ENCODE data around the gene JMJD1C. TPM values are rescaled to one million over a fixed set of nuclear protein-coding genes. Genes with fewer than 3 reads are reported as not detected.

JMJD1C gene
- total RNA-seq, 4 donors from 2014 or later = 127 to 330 (median 208) TPM

DNA sequence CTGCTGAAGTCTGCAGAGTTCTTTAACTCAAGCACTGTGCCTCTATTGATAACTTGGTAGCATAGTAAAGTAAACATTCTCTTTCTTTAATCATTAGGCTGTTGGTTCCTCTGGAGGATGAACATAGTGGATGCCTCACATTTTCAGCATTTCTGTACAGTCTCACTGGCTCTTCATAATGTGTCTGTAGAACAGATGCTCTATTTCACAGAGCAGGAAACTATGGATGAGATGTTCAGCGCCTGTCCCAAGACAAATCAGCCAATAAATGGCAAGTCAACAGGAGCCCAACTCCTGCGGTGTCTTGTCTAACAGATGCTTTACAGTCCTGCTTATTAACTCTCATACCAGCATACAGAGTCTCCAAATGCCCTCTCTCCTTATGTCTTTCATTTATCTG is 296.2 kb downstream of the JMJD1C start:
- Histone ChIP-seq H3K9me3 (no peaks in the 10 kb centered on the region), H3K4me3 (no peak overlapping the region), H3K27ac (peak overlapping the region; percentile 33 to 55), H3K36me3 (no peaks in the 10 kb centered on the region), H3K27me3 (no peaks in the 10 kb centered on the region), H3K4me1 (peaks cover 0 to 3% of the 10 kb centered on the region in 2 donors)
- intact Hi-C loops (cut with DNase I; ENCODE audit: low total_unique reads) = no loop called here
- DNase-seq = no peak
- TF ChIP-seq, protein P1, sequence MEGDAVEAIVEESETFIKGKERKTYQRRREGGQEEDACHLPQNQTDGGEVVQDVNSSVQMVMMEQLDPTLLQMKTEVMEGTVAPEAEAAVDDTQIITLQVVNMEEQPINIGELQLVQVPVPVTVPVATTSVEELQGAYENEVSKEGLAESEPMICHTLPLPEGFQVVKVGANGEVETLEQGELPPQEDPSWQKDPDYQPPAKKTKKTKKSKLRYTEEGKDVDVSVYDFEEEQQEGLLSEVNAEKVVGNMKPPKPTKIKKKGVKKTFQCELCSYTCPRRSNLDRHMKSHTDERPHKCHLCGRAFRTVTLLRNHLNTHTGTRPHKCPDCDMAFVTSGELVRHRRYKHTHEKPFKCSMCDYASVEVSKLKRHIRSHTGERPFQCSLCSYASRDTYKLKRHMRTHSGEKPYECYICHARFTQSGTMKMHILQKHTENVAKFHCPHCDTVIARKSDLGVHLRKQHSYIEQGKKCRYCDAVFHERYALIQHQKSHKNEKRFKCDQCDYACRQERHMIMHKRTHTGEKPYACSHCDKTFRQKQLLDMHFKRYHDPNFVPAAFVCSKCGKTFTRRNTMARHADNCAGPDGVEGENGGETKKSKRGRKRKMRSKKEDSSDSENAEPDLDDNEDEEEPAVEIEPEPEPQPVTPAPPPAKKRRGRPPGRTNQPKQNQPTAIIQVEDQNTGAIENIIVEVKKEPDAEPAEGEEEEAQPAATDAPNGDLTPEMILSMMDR (IDR thresholded peaks at IDR 0.05) = no peak
- no peak for TF ChIP-seq POLR2A (IDR thresholded peaks at IDR 0.05)

GRCh38 chr10:63168821-63169462 is 296.8 kb downstream of the JMJD1C start:
- H3K27me3 ChIP-seq = no peaks in the 10 kb centered on the region
- no peaks in the 10 kb centered on the region for H3K36me3 ChIP-seq
- no peak for DNase-seq
- H3K4me3 ChIP-seq = no peak overlapping the region
- H3K9me3 ChIP-seq = no peaks in the 10 kb centered on the region
- TF ChIP-seq, protein P1 (IDR thresholded peaks at IDR 0.05) = no peak
- no peak for TF ChIP-seq POLR2A (IDR thresholded peaks at IDR 0.05)
- intact Hi-C loops (cut with DNase I; ENCODE audit: low total_unique reads) = no loop called here
- peaks cover 0 to 3% of the 10 kb centered on the region in 2 donors for H3K4me1 ChIP-seq
- H3K27ac ChIP-seq = peak overlapping the region; percentile 33 to 55

GRCh38 chr10:63166742-63167258 is 299.0 kb downstream of the JMJD1C start:
- H3K27ac ChIP-seq = peak overlapping the region in 1 of 2 donors; percentile 9

DNA sequence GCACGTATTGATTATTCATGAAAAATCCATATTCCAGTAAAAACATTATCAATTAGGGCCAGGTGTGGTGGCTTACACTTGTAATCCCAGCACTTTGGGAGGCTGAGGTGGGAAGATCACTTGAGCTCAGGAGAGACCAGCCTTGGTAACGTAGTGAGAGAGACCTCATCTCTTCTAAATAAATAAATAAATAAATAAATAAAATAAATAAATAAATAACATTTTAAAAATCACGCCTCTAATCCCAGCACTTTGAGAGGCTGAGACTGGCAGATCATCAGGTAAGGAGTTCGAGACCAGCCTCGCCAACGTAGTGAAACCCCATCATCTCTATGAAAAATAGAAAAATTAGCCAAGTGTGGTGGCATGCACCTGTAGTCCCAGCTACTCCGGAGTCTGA is 300.5 kb downstream of the JMJD1C start:
- intact Hi-C loops (cut with DNase I; ENCODE audit: low total_unique reads) = no loop called here
- no peak overlapping the region for H3K4me3 ChIP-seq

More at GRCh38 chr10:63166742-63167258, 299.0 kb downstream of the JMJD1C start:
- peak in 1 of 2 donors; percentile 46 for DNase-seq
- Histone ChIP-seq H3K27me3 (no peaks in the 10 kb centered on the region), H3K4me3 (no peak overlapping the region), H3K4me1 (peaks cover 0 to 3% of the 10 kb centered on the region in 2 donors), H3K9me3 (no peaks in the 10 kb centered on the region), H3K36me3 (no peaks in the 10 kb centered on the region)
- TF ChIP-seq, protein P1 (IDR thresholded peaks at IDR 0.05) = peak; percentile 80 to 92 (median 86)
- no peak for TF ChIP-seq POLR2A (IDR thresholded peaks at IDR 0.05)
- intact Hi-C loops (cut with DNase I; ENCODE audit: low total_unique reads) = no loop called here

GRCh38 chr10:63164166-63164623 is 301.6 kb downstream of the JMJD1C start:
- intact Hi-C loops (cut with DNase I; ENCODE audit: low total_unique reads) = no loop called here
- Histone ChIP-seq H3K4me3 (no peak overlapping the region), H3K27ac (no peak overlapping the region), H3K4me1 (no peaks in the 10 kb centered on the region), H3K9me3 (no peaks in the 10 kb centered on the region), H3K27me3 (no peaks in the 10 kb centered on the region), H3K36me3 (no peaks in the 10 kb centered on the region)
- TF ChIP-seq POLR2A (IDR thresholded peaks at IDR 0.05) = no peak
- TF ChIP-seq, protein P1 (IDR thresholded peaks at IDR 0.05) = no peak
- DNase-seq = no peak

More for the DNA sequence above, 300.5 kb downstream of the JMJD1C start:
- no peak for TF ChIP-seq POLR2A (IDR thresholded peaks at IDR 0.05)
- TF ChIP-seq, protein P1 (IDR thresholded peaks at IDR 0.05) = no peak
- Histone ChIP-seq H3K9me3 (no peaks in the 10 kb centered on the region), H3K36me3 (no peaks in the 10 kb centered on the region), H3K4me1 (no peaks in the 10 kb centered on the region), H3K27me3 (no peaks in the 10 kb centered on the region), H3K27ac (no peak overlapping the region)
- no peak for DNase-seq
